Suprapubic skin (tissue), 3 donors: ENCODE measurements around the gene MAP7D1.

Source experiments
- POLR2AphosphoS5 ChIP-seq, 3 donors: sonication (generic); formaldehyde crosslinking; IDR thresholded peaks; one replicate each; pipeline ENCODE4 v1.6.1; 2017; ENCODE audit warnings: antibody characterized with exemption in 3 of 3
- TF ChIP-seq, protein P1 (sequence below), 2 donors: fragments of 200-600 bp in 1 of 2; fragments of 450-650 bp in 1 of 2; sonication (generic) in 1 of 2; IDR thresholded peaks; one replicate each; pipeline ENCODE4 v1.5.1; 2016 to 2019; ENCODE audit warnings: antibody characterized with exemption in 2 of 2, mild to moderate bottlenecking in 1 of 2, moderate library complexity in 1 of 2

DNA sequence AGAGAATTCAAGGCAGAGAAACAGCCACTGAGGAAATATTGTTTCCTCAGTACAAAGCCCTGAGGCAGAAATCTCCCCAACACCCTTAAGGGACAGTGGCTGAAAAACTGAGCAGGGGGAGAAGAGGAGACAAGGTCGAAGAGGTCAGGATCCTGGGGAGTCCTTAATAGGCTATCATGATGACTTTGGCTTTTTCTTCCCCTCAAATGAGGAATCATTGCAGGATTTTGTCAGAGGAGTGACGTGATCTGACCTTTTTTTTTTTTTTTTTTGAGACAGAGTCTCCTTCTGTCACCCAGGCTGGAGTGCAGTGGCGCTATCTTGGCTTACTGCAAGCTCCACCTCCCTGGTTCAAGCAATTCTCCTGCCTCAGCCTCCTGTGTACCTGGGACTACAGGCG lies 10.2 kb downstream of the MAP7D1 start:
- TF ChIP-seq, protein P1, sequence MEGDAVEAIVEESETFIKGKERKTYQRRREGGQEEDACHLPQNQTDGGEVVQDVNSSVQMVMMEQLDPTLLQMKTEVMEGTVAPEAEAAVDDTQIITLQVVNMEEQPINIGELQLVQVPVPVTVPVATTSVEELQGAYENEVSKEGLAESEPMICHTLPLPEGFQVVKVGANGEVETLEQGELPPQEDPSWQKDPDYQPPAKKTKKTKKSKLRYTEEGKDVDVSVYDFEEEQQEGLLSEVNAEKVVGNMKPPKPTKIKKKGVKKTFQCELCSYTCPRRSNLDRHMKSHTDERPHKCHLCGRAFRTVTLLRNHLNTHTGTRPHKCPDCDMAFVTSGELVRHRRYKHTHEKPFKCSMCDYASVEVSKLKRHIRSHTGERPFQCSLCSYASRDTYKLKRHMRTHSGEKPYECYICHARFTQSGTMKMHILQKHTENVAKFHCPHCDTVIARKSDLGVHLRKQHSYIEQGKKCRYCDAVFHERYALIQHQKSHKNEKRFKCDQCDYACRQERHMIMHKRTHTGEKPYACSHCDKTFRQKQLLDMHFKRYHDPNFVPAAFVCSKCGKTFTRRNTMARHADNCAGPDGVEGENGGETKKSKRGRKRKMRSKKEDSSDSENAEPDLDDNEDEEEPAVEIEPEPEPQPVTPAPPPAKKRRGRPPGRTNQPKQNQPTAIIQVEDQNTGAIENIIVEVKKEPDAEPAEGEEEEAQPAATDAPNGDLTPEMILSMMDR (IDR thresholded peaks at IDR 0.05), result no peak
- TF ChIP-seq POLR2AphosphoS5 (IDR thresholded peaks at IDR 0.05), result no peak
